Upper lobe of left lung (tissue), 4 donors: ENCODE results near the gene ANKMY1.

Source experiments
- CTCF ChIP-seq, 6 experiments: fragments of 450-650 bp in 4 of 6; fragments of 200-600 bp in 2 of 6; sonication (generic) in 2 of 6; IDR thresholded peaks; one replicate each; pipeline ENCODE4 v1.5.1; 2016 to 2019; ENCODE audit warnings: antibody characterized with exemption in 6 of 6
- EP300 ChIP-seq, 4 donors: sonication (generic); formaldehyde crosslinking; IDR thresholded peaks; one replicate each; pipeline ENCODE4 v1.5.1; 2017; ENCODE audit warnings: antibody characterized with exemption in 4 of 4, control low read depth in 2 of 4
- POLR2A ChIP-seq, 4 donors: fragments of 450-650 bp; IDR thresholded peaks; one replicate each; pipeline ENCODE4 v1.5.1; 2016 to 2017; ENCODE audit warnings: antibody characterized with exemption in 4 of 4, mild to moderate bottlenecking in 2 of 4
- POLR2AphosphoS5 ChIP-seq, 2 donors: sonication (generic); formaldehyde crosslinking; IDR thresholded peaks; one replicate each; pipeline ENCODE4 v1.5.1; 2017; ENCODE audit warnings: antibody characterized with exemption in 2 of 2

GRCh38 chr2:240462707-240463273 is 95.0 kb downstream of the ANKMY1 start:
- no peak for TF ChIP-seq POLR2AphosphoS5 (IDR thresholded peaks at IDR 0.05)
- no peak for TF ChIP-seq CTCF (IDR thresholded peaks at IDR 0.05)
- no peak for TF ChIP-seq POLR2A (IDR thresholded peaks at IDR 0.05)
- TF ChIP-seq EP300 (IDR thresholded peaks at IDR 0.05): no peak
